HG02759 (cell line): Measurements from ENCODE around the gene UBXN2A.
"Not testable (repeated sequence)": the region's sequence is repeated elsewhere in the genome, so short reads cannot be mapped to it uniquely, and the experiment has no call there.

Source experiments
- ATAC-seq: cut with Tn5 transposase; IDR thresholded peaks from one replicate; pipeline ENCODE4 v1.9.1; 2021; ENCODE audit warnings: mild to moderate bottlenecking, moderate library complexity; ENCODE audit not compliant: unreplicated experiment

Gene UBXN2A

DNA sequence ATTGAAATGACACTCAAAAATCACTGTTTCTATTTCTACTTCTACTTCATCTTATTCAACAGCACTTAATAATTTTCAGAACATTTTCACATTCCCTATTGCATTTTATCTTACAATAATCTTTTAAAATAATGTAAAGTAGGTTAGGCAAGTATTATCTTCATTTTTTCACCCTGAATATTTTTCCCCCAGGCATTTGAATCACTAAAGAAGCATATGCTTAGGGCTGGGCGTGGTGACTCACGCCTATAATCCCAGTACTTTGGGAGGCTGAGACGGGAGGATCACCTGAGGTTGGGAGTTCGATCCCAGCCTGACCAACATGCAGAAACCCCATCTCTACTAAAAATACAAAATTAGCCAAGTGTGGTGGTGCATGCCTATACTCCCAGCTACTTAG is 100.2 kb downstream of the UBXN2A start:
- ATAC-seq: no peak

DNA sequence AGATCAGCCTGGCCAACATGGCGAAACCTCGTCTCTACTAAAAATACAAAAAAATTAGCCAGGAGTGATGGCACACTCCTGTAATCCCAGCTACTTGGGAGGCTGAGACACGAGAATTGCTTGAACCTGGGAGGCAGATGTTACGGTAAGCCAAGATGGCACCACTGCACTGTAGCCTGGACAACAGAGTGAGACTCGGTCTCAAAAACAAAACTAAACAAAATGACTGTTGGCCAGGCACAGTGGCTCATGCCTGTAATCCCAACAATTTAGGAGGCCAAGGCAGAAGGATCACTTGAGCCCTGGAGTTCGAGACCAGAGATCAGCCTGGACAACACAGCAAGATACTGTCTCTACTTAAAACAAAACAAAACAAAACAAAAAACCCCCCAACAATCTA is 102.9 kb downstream of the UBXN2A start:
- not testable (repeated sequence) for ATAC-seq

- no peak for ATAC-seq
Measured at GRCh38 chr2:24045511-24046508, 105.5 kb downstream of the UBXN2A start.

DNA sequence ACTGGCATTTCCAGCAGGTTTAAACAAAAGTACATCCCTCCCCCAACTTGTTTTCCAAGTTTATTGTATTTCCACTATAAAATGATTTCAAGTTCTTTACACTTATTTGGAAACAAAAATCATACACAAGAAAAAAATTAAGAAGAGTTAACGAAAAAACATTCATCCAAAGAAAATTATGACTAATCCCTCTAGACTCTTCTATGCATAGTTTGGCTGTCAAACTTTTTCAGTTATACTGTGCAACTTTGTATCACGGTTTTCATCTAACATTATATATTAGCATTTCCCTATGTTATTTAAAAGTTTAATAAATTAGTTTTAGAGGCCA is 106.3 kb downstream of the UBXN2A start:
- no peak for ATAC-seq

DNA sequence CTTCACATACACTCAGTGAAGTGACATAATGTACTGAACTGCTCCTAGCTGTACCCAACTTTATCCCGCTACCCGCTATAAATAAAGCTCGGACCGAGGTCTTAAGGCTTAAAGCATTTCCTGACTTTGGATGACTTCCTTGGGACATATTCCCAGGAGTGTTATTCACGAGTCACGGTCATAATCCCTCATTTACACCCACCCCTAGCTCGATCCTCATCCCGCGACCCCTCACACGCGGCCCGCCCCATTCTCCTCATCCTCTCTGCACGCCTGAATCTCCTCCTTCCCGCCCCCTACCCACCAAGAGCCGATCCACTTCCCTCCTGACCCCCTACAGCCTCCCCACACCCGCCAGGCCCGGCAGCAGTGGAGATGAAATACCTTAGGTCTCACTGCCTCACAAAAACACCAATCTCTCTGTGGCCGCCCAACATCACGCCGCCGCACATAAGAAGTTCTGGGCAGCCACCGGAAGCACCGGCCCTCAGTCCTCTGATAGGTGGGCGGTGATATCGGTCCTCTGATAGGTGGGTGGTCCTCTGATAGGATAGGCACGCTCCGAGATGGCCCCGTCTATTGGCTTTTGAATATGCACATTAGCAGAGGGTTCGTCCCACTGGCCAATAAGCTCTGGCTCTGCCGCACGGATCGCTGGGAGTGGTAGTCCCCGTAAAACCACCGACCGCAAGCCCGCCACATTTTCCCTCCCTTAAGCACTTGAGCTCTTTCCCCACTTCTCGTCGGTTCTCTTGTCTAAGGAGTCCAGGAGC is 106.9 kb downstream of the UBXN2A start, which contains the start of gene WDCP:
TSS of gene WDCP (minus strand) at position 462 of the 773 bp plus-strand sequence. CDS start 7,897 bp downstream, outside the sequence.
- peak; percentile 99 for ATAC-seq

- peak; percentile 7 for ATAC-seq
Measured at GRCh38 chr2:24047703-24048033, 107.4 kb downstream of the UBXN2A start.

GRCh38 chr2:24048769-24049484 is 108.7 kb downstream of the UBXN2A start:
- ATAC-seq: no peak

DNA sequence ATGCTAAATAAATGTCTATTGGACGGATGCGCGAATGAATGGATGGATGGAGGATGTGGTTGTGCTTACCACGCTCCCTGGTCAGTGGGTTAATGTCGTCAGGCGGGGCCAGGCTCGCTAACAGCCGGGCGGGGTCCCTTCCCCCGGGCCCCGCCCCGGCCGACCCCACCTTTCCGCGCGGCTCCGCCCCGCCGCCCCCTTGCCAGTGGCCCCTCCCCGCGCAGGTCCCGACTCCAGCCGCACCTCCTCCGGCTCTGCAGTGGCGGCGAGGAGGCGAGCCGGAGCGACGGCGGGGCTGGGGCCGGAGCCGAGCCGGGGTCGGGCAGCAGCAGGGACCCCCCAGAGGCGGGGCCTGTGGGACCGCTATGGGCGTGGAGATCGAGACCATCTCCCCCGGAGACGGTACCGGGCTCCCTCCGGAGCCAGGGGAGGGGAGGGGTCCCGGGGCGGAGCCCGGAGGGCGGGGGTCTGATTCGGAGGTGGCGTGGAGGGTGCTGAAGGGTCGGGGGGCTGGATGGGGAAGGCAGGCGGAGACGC is 109.3 kb downstream of the UBXN2A start, which contains the start of gene FKBP1B:
TSS of gene FKBP1B (plus strand) at position 257 of the 537 bp plus-strand sequence. CDS start at position 366, 109 bp downstream.
- ATAC-seq: no peak

DNA sequence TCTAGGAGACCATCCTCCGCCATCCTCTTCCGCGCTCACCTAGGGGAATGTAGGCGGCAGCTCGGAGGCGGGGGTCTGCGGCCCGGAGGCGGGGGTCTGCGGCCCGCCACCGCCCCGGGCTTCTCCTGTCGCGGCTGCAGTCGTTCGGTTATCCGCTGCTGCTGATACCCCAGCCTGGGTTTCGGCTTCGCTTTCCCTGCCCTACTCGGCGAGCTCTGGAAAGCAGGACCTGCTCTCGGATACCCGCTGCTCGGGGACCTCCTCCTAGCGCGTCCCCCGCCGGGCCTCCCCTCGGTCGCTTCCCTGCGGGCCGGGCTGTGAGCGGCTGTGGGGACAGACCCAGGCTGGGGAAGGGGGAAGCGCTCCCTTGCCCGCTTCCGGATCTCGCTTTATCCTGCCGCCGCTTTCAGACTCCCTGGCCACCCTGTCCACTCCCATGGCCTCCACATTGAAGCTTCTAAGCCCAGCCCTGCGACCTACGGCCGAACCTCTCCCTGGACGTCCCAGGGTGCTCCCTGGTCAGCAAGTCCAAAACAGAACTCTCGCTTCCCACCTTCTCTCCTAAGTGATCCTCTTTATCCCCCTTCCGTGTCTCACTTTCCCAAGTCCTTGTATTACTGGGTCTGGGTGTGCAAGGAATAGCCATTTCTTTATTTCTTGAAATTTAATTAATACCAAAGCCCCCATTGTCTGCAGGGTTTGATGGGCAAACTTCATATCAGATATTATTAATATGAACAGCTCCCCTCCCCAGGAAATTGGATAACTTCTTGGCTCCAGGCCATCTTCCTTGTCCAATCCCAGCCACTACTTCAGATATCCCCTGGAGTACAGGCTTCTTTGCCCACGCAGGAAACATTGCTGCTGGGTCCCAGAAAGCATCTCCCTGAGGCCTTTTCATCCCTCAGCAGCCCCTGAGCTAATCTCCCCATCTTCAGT is 110.0 kb downstream of the UBXN2A start:
- no peak for ATAC-seq

DNA sequence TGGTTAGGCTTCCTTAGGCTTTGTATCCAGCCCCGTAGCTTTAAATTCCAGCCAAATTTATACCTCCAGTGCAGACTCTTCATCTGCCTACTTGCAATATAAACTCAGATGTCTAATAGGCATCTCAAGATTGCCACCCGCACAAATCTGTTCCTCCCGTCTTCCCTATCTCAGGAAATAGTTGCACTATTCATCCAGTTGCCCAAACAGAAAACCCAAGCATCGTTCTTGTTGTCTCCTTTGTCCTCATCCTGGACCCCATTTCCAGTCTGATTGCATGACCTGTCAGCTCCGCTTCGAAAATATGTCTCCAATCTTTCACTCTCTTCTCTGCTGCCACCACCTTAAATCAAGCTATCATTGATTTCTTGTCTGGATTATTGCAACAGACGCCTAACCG is 111.6 kb downstream of the UBXN2A start:
- ATAC-seq: no peak

- ATAC-seq: no peak
Measured at GRCh38 chr2:24052951-24053350, 112.7 kb downstream of the UBXN2A start.
